PC-3 (cell line): ENCODE measurements around the gene GABRR1. TPM values are rescaled to one million over a fixed set of nuclear protein-coding genes. Genes with fewer than 3 reads are reported as not detected.

Experiments
- ATAC-seq: fragments of 200-7000 bp; cut with Tn5 transposase; 2 replicates; pipeline ENCODE4 v1.9.1; 2020; ENCODE audit warnings: mild to moderate bottlenecking, moderate library complexity
- BruUV-seq: library from RNA; stranded (reverse); fragments of 400-500 nt; replicated peaks from 2 replicates; lab custom pipeline; 2021; lab: Mats Ljungman, UMichigan
- CTCF ChIA-PET: fragments of 300-600 bp; sonication (Branson Sonifier 250); formaldehyde crosslinking; loops from one replicate; lab custom pipeline; 2022; ENCODE audit warnings: antibody characterized with exemption; lab: Charles Lee
- POLR2A ChIA-PET: fragments of 300-600 bp; sonication (Branson Sonifier 250); formaldehyde crosslinking; loops from one replicate; lab custom pipeline; 2022; ENCODE audit warnings: antibody characterized with exemption; ENCODE audit not compliant: unreplicated experiment; lab: Charles Lee
- DNase-seq: peaks from one replicate; pipeline ENCODE4 v3.0.0-alpha.2; 2015
- H2AFZ ChIP-seq: fragments of 300-600 bp; sonication (generic); 2 replicates; pipeline ENCODE4 v1.6.0; 2016; ENCODE audit warnings: antibody characterized with exemption, low read length
- H3F3A ChIP-seq: fragments of 300-600 bp; sonication (generic); one replicate; pipeline ENCODE4 v1.6.0; 2017; ENCODE audit warnings: antibody characterized with exemption, low read length, control low read depth, mild to moderate bottlenecking; ENCODE audit not compliant: unreplicated experiment
- H3K27ac ChIP-seq: fragments of 300-600 bp; sonication (generic); 2 replicates; pipeline ENCODE4 v1.5.1; 2016; ENCODE audit warnings: mild to moderate bottlenecking, low read length
- H3K27me3 ChIP-seq: fragments of 300-600 bp; sonication (generic); 2 replicates; pipeline ENCODE4 v1.6.1; 2016; ENCODE audit warnings: low read length, mixed read lengths
- H3K36me3 ChIP-seq: fragments of 300-600 bp; sonication (generic); 2 replicates; pipeline ENCODE4 v1.6.1; 2016; ENCODE audit warnings: low read depth, mixed run types, low read length, mixed read lengths
- H3K4me1 ChIP-seq: fragments of 300-600 bp; sonication (generic); 2 replicates; pipeline ENCODE4 v1.5.1; 2016; ENCODE audit warnings: low read length; ENCODE audit not compliant: insufficient read depth
- H3K4me2 ChIP-seq: fragments of 300-600 bp; sonication (generic); 2 replicates; pipeline ENCODE4 v1.6.0; 2016; ENCODE audit warnings: low read length
- H3K4me3 ChIP-seq: fragments of 300-600 bp; sonication (generic); 2 replicates; pipeline ENCODE4 v1.5.1; 2016; ENCODE audit warnings: mild to moderate bottlenecking, low read length, mixed read lengths
- H3K79me2 ChIP-seq: fragments of 300-600 bp; sonication (generic); 2 replicates; pipeline ENCODE4 v1.6.1; 2017; ENCODE audit warnings: low read length, mixed read lengths
- H3K9ac ChIP-seq: fragments of 300-600 bp; sonication (generic); 2 replicates; pipeline ENCODE4 v1.6.0; 2016; ENCODE audit warnings: mild to moderate bottlenecking, low read length
- H3K9me2 ChIP-seq: fragments of 300-600 bp; sonication (generic); replicated peaks from 2 replicates; pipeline ENCODE4 v1.6.1; 2016; ENCODE audit warnings: mixed run types, low read length, mixed read lengths
- H3K9me3 ChIP-seq: fragments of 300-600 bp; sonication (generic); 2 replicates; pipeline ENCODE4 v1.6.1; 2016; ENCODE audit warnings: low read length, mixed read lengths
- H4K20me1 ChIP-seq: fragments of 300-600 bp; sonication (generic); 2 replicates; pipeline ENCODE4 v1.6.1; 2016; ENCODE audit warnings: low read length, mixed read lengths
- EZH2 ChIP-seq: fragments of 300-600 bp; sonication (generic); IDR thresholded peaks from one replicate; pipeline ENCODE4 v1.6.1; 2017; ENCODE audit warnings: antibody characterized with exemption, mild to moderate bottlenecking, low read length; ENCODE audit not compliant: unreplicated experiment
- EZH2phosphoT487 ChIP-seq: fragments of 300-600 bp; sonication (generic); IDR thresholded peaks from 2 replicates; pipeline ENCODE4 v1.6.1; 2018; ENCODE audit warnings: mild to moderate bottlenecking, antibody characterized with exemption, low read length, borderline replicate concordance
- intact Hi-C: fragments of 100-400 bp; cut with micrococcal nuclease; formaldehyde crosslinking; loops from 2 replicates; pipeline ENCODE4 v1.9.0; 2023
- total RNA-seq: library from RNA; depleted of rRNA; stranded (reverse); fragments of >200 nt; gene quantifications from 2 replicates; pipeline ENCODE4 v1.2.3, GENCODE V29; 2014
- TF ChIP-seq, protein P1 (sequence below): fragments of 300-600 bp; sonication (generic); conservative IDR thresholded peaks from 2 replicates; pipeline ENCODE4 v1.5.1; 2017; ENCODE audit warnings: antibody characterized with exemption, low read depth, mild to moderate bottlenecking, low read length

The GABRR1 gene
- total RNA-seq, 1 experiment from 2014 or later = not detected

DNA sequence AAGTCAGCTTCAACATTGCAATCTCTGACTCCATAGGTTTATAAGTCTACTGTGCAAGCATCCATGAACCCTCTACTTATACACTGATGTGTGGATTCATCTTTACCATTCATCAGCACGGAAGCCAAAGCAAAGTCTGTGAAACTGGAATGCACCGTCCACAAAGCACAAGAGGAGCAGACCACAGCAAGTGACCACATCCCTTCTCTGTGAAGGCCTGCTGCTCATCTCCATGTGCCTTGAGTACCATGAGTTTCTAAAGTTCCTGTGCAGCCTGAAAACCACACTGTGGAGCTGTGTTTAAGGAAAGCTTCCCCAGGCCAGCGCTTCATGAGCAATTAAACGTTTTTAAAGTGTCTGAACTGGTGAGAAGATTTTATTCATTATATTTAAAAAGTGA lies 20.0 kb downstream of the GABRR1 start:
- Histone ChIP-seq H3K9ac (no peak overlapping the region), H4K20me1 (no peaks in the 10 kb centered on the region), H3K4me3 (no peak overlapping the region), H3K27me3 (0 out of 2 replicates have a peak, but pooled peaks cover 9% of the 10 kb centered on the region), H3K27ac (no peak overlapping the region), H3K9me2 (no peaks in the 10 kb centered on the region), H3K4me2 (no peak overlapping the region), H2AFZ (no peak overlapping the region), H3K36me3 (no peaks in the 10 kb centered on the region), H3K9me3 (no peaks in the 10 kb centered on the region), H3K4me1 (no peaks in the 10 kb centered on the region), H3F3A (no peaks in the 10 kb centered on the region), H3K79me2 (no peaks in the 10 kb centered on the region)
- BruUV-seq = no TSS peak
- ChIA-PET POLR2A (no interaction called here), CTCF (no interaction called here)
- ATAC-seq (no peak), DNase-seq (no peak)
- no peak for TF ChIP-seq EZH2
- TF ChIP-seq, protein P1, sequence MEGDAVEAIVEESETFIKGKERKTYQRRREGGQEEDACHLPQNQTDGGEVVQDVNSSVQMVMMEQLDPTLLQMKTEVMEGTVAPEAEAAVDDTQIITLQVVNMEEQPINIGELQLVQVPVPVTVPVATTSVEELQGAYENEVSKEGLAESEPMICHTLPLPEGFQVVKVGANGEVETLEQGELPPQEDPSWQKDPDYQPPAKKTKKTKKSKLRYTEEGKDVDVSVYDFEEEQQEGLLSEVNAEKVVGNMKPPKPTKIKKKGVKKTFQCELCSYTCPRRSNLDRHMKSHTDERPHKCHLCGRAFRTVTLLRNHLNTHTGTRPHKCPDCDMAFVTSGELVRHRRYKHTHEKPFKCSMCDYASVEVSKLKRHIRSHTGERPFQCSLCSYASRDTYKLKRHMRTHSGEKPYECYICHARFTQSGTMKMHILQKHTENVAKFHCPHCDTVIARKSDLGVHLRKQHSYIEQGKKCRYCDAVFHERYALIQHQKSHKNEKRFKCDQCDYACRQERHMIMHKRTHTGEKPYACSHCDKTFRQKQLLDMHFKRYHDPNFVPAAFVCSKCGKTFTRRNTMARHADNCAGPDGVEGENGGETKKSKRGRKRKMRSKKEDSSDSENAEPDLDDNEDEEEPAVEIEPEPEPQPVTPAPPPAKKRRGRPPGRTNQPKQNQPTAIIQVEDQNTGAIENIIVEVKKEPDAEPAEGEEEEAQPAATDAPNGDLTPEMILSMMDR = no peak
- TF ChIP-seq EZH2phosphoT487 = no peak
- intact Hi-C loops = no loop called here

DNA sequence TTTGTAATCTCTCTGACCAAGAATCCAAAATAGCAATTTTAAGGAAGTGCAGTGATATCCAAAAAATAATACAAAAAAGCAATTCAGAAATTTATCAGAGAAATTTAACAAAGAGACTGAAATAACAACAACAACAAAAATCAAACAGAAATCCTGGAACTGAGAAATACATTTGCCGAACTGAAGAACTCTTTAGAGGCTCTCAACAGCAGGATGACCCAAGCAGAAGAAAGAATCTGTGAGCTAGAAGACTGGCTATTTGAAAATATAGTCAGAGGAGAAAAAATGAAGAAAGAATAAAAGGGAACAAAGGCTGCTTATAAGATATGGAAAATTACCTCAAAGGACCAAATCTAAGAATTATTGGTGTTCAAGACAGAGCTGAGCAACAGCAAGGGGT lies 22.6 kb downstream of the GABRR1 start:
- H3K4me3 ChIP-seq = no peak overlapping the region
- no TSS peak for BruUV-seq
- H3K9me3 ChIP-seq = no peaks in the 10 kb centered on the region
- H3K27me3 ChIP-seq = 0 out of 2 replicates have a peak, but pooled peaks cover 9% of the 10 kb centered on the region
- H3K79me2 ChIP-seq = no peaks in the 10 kb centered on the region
- H3K9me2 ChIP-seq = no peaks in the 10 kb centered on the region
- H3K27ac ChIP-seq = no peak overlapping the region
- POLR2A ChIA-PET = no interaction called here
- intact Hi-C loops = no loop called here
- no peak overlapping the region for H2AFZ ChIP-seq
- ATAC-seq = no peak
- H3K9ac ChIP-seq = no peak overlapping the region
- no peaks in the 10 kb centered on the region for H3K36me3 ChIP-seq
- no peak overlapping the region for H3K4me2 ChIP-seq
- no peak for TF ChIP-seq EZH2phosphoT487
- TF ChIP-seq, protein P1 = no peak
- no peak for TF ChIP-seq EZH2
- H3K4me1 ChIP-seq = no peaks in the 10 kb centered on the region
- H3F3A ChIP-seq = no peaks in the 10 kb centered on the region
- DNase-seq = no peak
- H4K20me1 ChIP-seq = no peaks in the 10 kb centered on the region
- CTCF ChIA-PET = no interaction called here

DNA sequence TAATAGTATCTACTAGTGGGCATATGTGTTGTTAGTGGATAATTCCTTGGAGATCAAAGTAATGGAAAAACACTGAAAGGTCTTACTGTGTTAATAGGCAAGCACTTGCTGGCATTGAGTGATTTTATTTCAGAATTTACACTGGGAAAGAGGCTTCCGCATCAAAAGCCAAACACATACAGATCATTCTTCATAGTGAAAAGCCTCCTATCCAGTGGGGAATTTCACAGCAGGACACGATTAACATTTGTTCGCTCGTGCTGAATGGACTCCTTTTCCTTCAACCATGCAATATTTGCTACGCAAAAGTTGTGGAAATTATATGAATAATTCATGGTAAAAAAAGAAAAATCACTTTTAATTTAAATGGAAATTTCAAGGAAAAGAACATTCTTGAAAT lies 26.4 kb downstream of the GABRR1 start:
- POLR2A ChIA-PET = no interaction called here
- CTCF ChIA-PET = no interaction called here

More for the DNA sequence above, 26.4 kb downstream of the GABRR1 start:
- no peaks in the 10 kb centered on the region for H4K20me1 ChIP-seq
- no peak overlapping the region for H3K9ac ChIP-seq
- no peak overlapping the region for H3K4me3 ChIP-seq
- no peaks in the 10 kb centered on the region for H3K9me3 ChIP-seq
- TF ChIP-seq EZH2phosphoT487 (no peak), EZH2 (no peak)
- no TSS peak for BruUV-seq
- H3F3A ChIP-seq = no peaks in the 10 kb centered on the region
- no peak overlapping the region for H3K4me2 ChIP-seq
- DNase-seq (no peak), ATAC-seq (no peak)
- no peaks in the 10 kb centered on the region for H3K4me1 ChIP-seq
- no peaks in the 10 kb centered on the region for H3K79me2 ChIP-seq
- no peaks in the 10 kb centered on the region for H3K36me3 ChIP-seq
- H2AFZ ChIP-seq = no peak overlapping the region
- H3K27ac ChIP-seq = no peak overlapping the region
- intact Hi-C loops = no loop called here
- H3K9me2 ChIP-seq = no peaks in the 10 kb centered on the region
- 0 out of 2 replicates have a peak, but pooled peaks cover 9% of the 10 kb centered on the region for H3K27me3 ChIP-seq
